GM21825 (cell line): Measurements from ENCODE around the gene TWF2.

Source experiments
- ATAC-seq: cut with Tn5 transposase; IDR thresholded peaks from one replicate; pipeline ENCODE4 v1.9.1; 2021; ENCODE audit warnings: mild to moderate bottlenecking, moderate library complexity; ENCODE audit not compliant: unreplicated experiment

TWF2 gene

GRCh38 chr3:52223449-52224408 lies 15.2 kb downstream of the TWF2 start:
- ATAC-seq, result no peak

- no peak for ATAC-seq
Measured at GRCh38 chr3:52222319-52223221, 16.4 kb downstream of the TWF2 start.

- no peak for ATAC-seq
Measured at GRCh38 chr3:52221563-52222318, 17.2 kb downstream of the TWF2 start.

- no peak for ATAC-seq
Measured at GRCh38 chr3:52221141-52221562, 17.8 kb downstream of the TWF2 start.

- no peak for ATAC-seq
Measured at GRCh38 chr3:52220380-52221026, 18.5 kb downstream of the TWF2 start.

GRCh38 chr3:52218937-52219650 lies 19.9 kb downstream of the TWF2 start:
- ATAC-seq, result no peak

- ATAC-seq, result no peak
Measured at GRCh38 chr3:52218454-52218853, 20.5 kb downstream of the TWF2 start.

GRCh38 chr3:52218026-52218425 lies 20.9 kb downstream of the TWF2 start:
- ATAC-seq, result no peak

GRCh38 chr3:52217409-52217805 lies 21.6 kb downstream of the TWF2 start:
- ATAC-seq, result no peak

GRCh38 chr3:52216585-52217408 lies 22.2 kb downstream of the TWF2 start:
- ATAC-seq, result no peak

- no peak for ATAC-seq
Measured at GRCh38 chr3:52215351-52215750, 23.6 kb downstream of the TWF2 start.

GRCh38 chr3:52213901-52214300 lies 25.1 kb downstream of the TWF2 start:
- ATAC-seq, result no peak

GRCh38 chr3:52213005-52213404 lies 26.0 kb downstream of the TWF2 start:
- ATAC-seq, result no peak

- no peak for ATAC-seq
Measured at GRCh38 chr3:52211268-52211891, 27.6 kb downstream of the TWF2 start.

- ATAC-seq, result no peak
Measured at GRCh38 chr3:52210550-52211046, 28.4 kb downstream of the TWF2 start.

GRCh38 chr3:52210037-52210436 lies 28.9 kb downstream of the TWF2 start:
- no peak for ATAC-seq

GRCh38 chr3:52208556-52208955 lies 30.4 kb downstream of the TWF2 start:
- ATAC-seq, result no peak

GRCh38 chr3:52205727-52206372 lies 33.1 kb downstream of the TWF2 start:
- ATAC-seq, result no peak
